NCI-H774 (cell line): ENCODE results near the gene PREX1.
A peak's percentile ranks its signal among the peaks of the same experiment; 100 is the strongest.

Experiments used
- DNase-seq: peaks from one replicate; lab custom pipeline; 2025; lab: John Stamatoyannopoulos, UW

Gene PREX1

GRCh38 chr20:48632017-48632824, 195.6 kb downstream of the PREX1 start:
- DNase-seq: no peak

GRCh38 chr20:48631114-48632016, 196.4 kb downstream of the PREX1 start:
- no peak for DNase-seq

DNA sequence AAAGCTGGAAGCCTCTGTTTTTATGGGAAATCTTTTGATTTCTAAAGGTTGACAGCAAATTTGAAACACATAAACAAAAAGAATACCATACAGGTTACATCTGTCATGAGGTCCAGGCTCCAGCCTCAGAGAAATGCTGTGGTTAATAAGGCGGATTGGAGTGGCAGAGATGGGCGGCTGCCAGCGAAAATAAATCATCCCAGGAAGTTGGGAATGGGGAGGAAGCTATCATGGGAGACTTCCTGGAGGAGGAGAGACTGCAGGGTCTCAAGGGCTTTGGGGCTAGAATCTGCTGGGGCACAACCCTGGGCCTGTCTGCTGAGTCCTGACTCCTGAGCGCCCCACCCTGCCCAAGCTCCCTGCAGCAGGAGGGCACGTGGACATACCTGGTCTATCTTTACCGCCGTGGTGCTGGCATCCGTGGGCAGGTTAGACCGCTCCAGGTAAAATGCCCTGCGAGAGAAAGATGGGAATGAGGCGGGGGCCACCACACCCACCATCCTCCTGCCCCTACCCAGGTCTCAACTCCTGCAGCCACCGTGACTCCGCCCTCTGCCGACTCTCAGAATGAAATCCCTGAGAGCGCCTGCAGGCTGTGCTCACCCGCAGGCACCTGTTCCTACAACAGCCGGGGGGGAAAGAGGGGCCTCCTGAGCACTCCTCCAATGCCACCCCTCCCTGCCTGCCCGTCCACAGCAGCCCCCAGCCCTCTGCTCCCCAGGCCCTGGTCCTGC, 197.3 kb downstream of the PREX1 start:
- no peak for DNase-seq

- no peak for DNase-seq
Observed at GRCh38 chr20:48629960-48630315, 197.9 kb downstream of the PREX1 start.

- no peak for DNase-seq
Observed at GRCh38 chr20:48629069-48629959, 198.5 kb downstream of the PREX1 start.

DNA sequence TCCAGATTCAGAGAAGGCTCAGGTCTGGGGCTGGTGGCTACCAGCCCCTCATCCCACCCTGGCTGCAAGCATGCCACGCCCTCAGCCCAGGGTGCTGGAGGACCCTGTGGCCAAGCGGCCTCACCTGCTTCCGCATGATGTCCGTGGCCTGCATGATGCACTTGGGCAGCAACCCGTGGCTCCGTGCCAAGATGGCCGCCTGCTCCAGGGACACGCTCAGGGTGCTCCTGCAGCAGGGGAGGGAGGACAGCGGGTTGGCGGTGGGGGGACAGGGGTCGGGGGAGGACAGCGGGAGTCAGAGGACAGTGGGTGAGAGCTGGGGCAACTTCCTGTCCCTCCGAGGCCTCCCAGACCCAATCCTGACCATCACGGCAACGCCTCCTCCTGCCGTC, 200.1 kb downstream of the PREX1 start:
- no peak for DNase-seq

GRCh38 chr20:48626938-48627736, 200.7 kb downstream of the PREX1 start:
- no peak for DNase-seq

GRCh38 chr20:48626226-48626937, 201.4 kb downstream of the PREX1 start:
- DNase-seq: no peak

GRCh38 chr20:48625136-48625900, 202.5 kb downstream of the PREX1 start:
- no peak for DNase-seq

DNA sequence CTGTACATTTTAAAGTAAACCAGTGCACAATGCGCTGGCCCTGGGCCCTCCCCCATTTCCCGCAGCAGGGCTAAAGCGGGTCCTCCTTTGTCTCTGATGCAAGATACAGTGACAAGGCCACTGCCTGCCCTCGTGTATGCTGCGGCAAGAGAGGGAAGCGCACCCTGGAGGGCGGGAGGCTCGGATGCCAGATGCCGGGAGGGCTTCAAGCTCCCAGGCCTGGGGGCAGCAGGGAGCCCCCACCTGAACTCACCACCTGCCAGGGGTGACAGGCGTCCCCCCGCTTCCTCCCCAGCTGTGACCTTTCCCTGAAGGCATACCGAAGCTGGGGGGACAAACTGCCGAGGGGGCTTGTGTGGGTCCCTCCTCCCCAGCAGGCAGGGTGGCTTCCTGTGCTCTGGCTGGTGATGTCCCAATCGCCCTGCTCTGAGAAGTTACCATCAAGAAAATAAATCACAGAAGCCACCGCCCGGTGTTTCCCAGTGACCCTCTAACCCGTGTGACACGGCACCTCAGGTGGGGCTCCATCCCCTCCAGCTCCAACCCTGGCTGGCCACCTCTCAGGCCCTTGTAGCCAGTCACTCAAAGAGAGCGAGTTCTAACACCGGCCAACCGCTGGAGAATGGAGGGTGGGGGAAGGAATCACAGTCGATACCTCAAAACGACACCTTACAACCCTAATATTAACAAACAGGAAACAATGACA, 203.3 kb downstream of the PREX1 start:
- DNase-seq: no peak

- DNase-seq: no peak
Observed at GRCh38 chr20:48623906-48624265, 203.9 kb downstream of the PREX1 start.

GRCh38 chr20:48623176-48623905, 204.5 kb downstream of the PREX1 start:
- DNase-seq: no peak

DNA sequence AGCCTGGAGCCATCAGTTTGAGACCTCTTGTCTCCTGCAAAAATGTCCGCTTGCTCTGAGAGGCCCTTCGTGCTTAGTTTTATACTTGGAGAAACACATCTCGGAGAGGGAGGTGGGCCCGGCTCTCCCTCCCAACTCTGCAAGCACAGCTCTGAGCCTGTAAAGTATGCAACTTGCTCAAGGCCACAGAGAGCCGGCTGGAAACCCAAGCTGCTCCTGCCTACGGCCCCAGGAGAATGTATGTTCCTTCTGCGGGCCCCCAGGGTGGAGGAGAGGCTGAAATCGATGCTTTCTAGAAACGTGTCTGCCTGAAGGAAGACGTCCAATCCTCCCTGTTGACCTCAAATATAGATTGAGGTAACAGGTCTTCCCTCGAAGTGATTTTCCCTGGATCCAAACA, 205.4 kb downstream of the PREX1 start:
- DNase-seq: no peak

GRCh38 chr20:48621376-48622078, 206.3 kb downstream of the PREX1 start:
- no peak for DNase-seq

- peak; percentile 71 for DNase-seq
Observed at GRCh38 chr20:48620507-48621375, 207.1 kb downstream of the PREX1 start.

GRCh38 chr20:48620154-48620506, 207.7 kb downstream of the PREX1 start:
- DNase-seq: no peak
